NCI-H774 (cell line): ENCODE data around the gene WDR36.

ENCODE experiments used
- DNase-seq: peaks from one replicate; lab custom pipeline; 2025; lab: John Stamatoyannopoulos, UW

Gene WDR36

GRCh38 chr5:111106320-111106948 is 14.3 kb downstream of the WDR36 start:
- no peak for DNase-seq

DNA sequence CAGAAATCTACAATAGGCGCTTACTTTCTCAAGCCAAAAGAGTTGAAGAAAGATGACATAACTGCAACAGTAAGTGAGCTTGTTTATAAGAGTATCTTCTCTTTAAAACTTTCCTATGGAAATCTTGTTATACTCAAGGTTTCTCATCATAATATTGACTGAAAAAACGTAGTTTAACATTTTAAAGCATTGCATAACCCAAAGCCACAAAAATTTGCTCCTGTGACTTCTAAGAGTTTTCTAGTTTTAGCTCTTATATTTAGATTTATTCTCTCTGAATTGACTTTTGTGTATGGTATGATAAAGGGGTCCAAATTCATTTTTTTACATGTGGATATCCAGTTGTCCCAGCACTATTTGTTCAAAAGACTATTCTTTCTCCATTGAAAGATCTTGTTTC is 15.2 kb downstream of the WDR36 start:
- DNase-seq = no peak

DNA sequence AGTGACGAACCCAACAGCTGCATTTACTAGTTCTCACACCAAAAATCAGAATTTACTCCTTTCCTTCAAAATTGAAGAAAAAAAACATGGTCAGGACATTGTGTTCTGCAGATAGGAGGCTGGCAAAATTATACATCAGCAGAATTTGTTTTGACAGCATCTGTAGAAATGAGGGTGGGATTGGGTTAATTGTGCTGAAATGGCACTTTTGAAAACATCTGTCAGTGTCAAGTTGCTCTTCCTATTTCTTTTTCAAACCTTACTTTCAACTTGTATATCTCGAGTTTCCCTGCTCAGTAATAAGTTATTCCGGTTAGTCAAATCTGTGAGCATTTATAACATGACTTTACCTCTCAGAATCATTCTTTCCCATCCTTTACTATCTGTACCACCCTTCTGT is 19.8 kb downstream of the WDR36 start:
- no peak for DNase-seq

DNA sequence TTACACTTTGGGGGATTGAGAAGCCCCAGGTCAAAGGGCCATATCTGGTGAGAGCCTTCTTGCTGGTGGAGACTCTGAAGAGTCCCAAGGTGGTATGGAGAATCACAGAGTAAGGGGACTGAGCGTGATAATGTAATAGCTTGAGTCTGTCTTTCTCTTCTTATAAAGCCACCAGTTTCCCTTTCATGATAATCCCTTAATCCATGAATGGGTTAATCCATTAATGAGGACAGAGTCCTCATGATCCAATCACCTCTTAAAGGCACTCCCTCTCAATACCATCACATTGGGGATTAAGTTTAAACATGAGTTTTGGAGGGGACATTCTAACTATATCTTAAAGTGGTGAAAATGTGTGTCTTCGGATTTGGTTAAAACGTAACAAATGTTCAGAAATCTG is 21.5 kb downstream of the WDR36 start:
- DNase-seq = no peak

DNA sequence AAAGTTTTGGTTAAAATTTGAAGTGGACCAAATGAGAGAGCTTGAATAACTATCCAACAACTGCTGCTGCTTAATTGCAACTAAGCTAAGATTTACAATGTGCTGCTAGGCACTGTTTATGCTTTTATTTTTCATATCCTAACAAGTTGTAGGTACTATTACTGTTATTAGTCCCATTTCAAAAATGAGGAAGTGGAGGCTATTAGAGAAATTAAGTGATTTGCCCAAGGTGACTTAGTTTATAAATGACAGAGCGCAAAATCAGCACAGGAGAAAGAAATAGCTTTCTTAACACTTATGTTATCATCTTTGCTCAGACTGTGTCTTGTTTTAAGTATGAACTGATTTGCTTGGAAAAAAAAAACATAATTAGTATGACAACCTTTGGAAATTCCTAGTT is 23.1 kb downstream of the WDR36 start:
- DNase-seq = no peak

DNA sequence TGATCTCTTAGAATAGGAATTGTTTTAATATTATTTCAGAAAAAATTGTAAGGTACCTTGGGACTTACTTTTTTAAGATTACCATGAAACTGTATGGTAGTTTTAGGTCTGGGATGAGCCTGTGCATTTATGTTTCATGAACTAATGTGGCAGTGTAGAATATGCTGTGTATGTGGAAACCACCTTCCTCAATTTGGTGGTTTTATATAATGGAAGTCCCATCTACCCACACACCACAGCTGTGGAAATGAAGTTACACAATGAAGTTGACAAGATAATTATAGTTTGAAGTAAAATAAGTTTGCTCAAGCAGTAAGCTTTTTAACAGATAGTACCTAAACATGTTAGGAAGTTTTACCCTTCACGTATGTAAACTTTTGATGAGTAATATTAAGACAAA is 24.4 kb downstream of the WDR36 start:
- DNase-seq = no peak

DNA sequence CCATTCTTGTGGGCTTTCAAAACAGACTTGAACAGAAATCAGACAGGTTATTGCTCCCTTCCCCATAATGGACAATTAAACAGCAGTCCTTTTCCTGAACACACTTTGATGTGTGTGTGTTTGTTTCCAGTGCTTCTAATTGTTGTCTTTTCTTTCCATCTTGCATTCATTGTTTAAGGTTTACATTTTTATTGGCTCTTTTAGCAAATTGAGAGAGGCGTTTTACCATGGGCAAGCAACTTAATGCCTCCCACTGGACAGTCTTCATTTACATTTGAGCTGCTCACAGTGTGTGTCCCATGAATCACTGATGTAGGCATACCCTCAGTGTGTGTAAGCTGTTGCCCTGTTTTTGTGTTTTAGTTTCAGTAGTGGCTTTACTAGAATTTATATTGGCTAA is 25.0 kb downstream of the WDR36 start:
- no peak for DNase-seq

GRCh38 chr5:111119221-111119620 is 27.1 kb downstream of the WDR36 start:
- no peak for DNase-seq

- no peak for DNase-seq
Observed at GRCh38 chr5:111119856-111120255, 27.7 kb downstream of the WDR36 start.

DNA sequence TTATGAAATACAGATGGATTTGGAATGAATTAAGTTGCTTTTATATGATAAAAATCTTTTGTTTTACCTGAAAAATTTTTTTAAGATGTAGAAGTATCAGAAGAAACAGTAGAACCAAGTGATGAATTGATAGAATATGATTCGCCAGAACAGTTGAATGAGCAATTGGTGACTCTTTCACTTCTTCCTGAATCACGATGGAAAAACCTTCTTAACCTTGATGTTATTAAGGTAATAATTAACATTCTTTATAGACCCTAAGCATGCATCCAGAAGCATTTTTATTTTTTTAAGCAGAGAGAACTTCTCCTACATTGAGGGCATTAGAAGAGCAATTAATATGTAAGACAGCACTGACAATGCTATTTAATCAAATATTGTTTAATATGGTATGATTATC is 28.8 kb downstream of the WDR36 start:
- DNase-seq = no peak

DNA sequence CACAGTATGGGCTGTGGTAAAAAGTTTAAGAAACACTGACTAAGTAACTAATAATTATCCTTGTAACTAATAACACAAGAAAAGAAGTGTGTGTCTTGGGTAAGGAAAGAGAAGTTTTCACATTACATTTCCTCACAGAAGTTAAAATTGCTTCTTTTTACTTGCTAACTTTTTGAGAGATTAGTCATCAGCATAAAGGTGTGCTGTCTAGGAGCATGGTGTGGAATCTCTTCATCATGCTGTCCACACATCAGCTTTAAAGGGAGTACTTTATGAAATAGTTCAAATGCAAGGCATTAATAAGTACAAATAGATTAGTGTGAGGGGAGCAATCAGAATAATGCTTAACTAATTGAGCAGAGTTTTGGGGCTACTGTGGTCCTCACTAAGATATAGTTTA is 29.8 kb downstream of the WDR36 start:
- DNase-seq = no peak

GRCh38 chr5:111122398-111122797 is 30.2 kb downstream of the WDR36 start:
- DNase-seq = no peak

DNA sequence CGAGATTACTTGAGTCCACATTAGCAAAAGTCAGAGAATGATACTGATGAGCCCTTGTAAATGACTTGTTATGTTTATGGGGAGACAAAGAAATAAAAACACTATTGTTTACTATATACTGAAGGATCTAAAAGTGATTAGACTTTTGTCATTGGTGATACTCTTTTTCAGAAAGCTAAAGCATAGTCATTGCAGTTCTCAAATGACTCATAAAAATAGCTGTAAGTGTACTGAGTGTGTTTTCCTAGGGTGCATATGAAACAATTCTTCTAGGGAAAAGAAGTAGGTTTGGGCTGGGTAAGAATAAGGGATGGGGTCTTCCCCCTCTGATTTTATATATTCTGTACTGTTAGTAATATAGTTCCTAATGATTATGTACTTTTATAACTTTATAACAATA is 32.6 kb downstream of the WDR36 start:
- no peak for DNase-seq

GRCh38 chr5:111126896-111127295 is 34.7 kb downstream of the WDR36 start:
- no peak for DNase-seq

- DNase-seq = no peak
Observed at GRCh38 chr5:111127453-111128195, 35.5 kb downstream of the WDR36 start.

- no peak for DNase-seq
Observed at GRCh38 chr5:111129938-111130337, 37.8 kb downstream of the WDR36 start.

DNA sequence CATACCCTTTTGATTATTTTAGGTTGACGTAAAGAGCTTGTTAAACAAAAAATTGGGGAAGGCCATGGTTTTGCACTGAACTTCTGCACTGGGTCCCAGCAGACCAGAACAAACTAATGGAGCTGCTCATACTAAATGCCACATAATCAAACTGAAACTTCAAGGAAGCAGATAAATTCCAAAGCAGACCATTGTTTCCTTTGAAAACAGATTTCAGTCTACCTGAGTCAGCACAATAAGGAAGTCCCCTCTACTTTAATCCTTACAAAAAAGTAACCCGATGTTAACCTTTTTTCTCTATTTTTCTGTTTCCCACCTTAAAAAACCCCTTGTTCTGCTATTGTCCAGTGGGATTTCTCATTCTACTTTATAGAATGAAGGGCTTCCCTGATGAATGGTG is 39.2 kb downstream of the WDR36 start:
- DNase-seq = no peak

DNA sequence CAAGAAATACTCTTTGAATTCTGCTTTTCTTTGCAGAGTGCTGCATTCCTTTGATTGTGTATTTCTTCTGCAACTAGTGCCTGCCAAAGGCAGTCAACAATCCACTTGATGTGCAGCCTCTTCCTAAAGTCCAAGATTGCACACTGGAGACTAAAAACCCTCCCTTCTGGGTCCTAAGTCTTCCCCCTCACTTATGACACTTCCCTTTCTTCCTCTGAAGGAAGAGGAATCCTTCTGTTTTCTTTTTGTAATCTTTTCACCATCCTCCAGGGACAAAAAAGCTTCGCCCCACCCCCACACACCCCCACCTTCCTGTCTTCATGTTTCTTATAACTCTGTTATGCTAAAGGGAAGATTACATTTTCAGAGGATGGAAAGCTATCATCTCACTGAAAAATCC is 39.9 kb downstream of the WDR36 start:
- DNase-seq = no peak

- DNase-seq = no peak
Observed at GRCh38 chr5:111132731-111133435, 40.7 kb downstream of the WDR36 start.

DNA sequence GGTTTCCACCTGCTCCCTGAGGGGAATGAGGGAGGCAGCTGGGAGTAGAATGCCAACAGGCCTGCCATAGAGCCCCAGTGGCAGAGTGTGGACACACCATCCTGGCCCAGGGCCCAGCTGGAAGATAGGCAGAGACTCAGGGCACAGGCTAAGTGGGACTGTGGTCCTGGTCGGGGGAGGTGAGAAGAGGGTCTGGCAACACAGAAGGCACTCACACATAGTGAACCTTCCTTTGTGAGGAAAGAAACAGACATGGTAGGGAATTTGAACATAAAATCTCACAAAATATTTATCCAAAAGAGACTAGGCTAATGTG is 41.2 kb downstream of the WDR36 start:
- DNase-seq = no peak

- no peak for DNase-seq
Observed at GRCh38 chr5:111134087-111134486, 41.9 kb downstream of the WDR36 start.

GRCh38 chr5:111134864-111135263 is 42.7 kb downstream of the WDR36 start:
- DNase-seq = no peak

- DNase-seq = no peak
Observed at GRCh38 chr5:111135363-111135762, 43.2 kb downstream of the WDR36 start.

GRCh38 chr5:111135946-111136345 is 43.8 kb downstream of the WDR36 start:
- no peak for DNase-seq
